H1 (cell line): Measurements from ENCODE around the gene SBNO1. TPM values are rescaled to one million over a fixed set of nuclear protein-coding genes. Genes with fewer than 3 reads are reported as not detected.
"Not testable (repeated sequence)": the region's sequence is repeated elsewhere in the genome, so short reads cannot be mapped to it uniquely, and the experiment has no call there.

Experiments used
- CTCF ChIA-PET: fragments of 300-600 bp; sonication (Branson Sonifier 250); formaldehyde crosslinking; loops from one replicate; lab custom pipeline; 2021; ENCODE audit not compliant: partially characterized antibody; lab: Charles Lee
- POLR2A ChIA-PET: fragments of 300-600 bp; sonication (Branson Sonifier 250); formaldehyde crosslinking; loops from one replicate; lab custom pipeline; 2021; ENCODE audit warnings: inconsistent platforms; ENCODE audit not compliant: partially characterized antibody; lab: Charles Lee
- DNase-seq, 2 experiments: peaks; one replicate each; pipeline versions ENCODE4 v3.0.0 to v3.0.0-alpha.2; 2010 to 2022; ENCODE audit warnings: low spot score in 2 of 2, low read depth in 1 of 2, mixed read lengths in 1 of 2
- FAIRE-seq: peaks from 2 replicates; lab custom pipeline; 2011; peaks lifted over from hg19 to GRCh38; lab: Jason Lieb, UNC
- H2AFZ ChIP-seq: 2 replicates; pipeline ENCODE4 v1.8.1; 2012; ENCODE audit warnings: low read length, inconsistent platforms
- H2AK5ac ChIP-seq: 2 replicates; pipeline ENCODE4 v1.6.1; 2013; ENCODE audit warnings: low read depth, low read length
- H2BK120ac ChIP-seq: replicated peaks from 2 replicates; pipeline ENCODE3; 2013; ENCODE audit warnings: low read depth, low read length, inconsistent platforms
- H2BK12ac ChIP-seq: 2 replicates; pipeline ENCODE4 v1.6.1; 2013; ENCODE audit warnings: low read depth, low read length
- H2BK15ac ChIP-seq: 2 replicates; pipeline ENCODE4 v1.6.1; 2013; ENCODE audit warnings: low read length
- H2BK20ac ChIP-seq: 2 replicates; pipeline ENCODE4 v1.6.1; 2013; ENCODE audit warnings: low read length
- H2BK5ac ChIP-seq: 2 replicates; pipeline ENCODE4 v1.6.1; 2013; ENCODE audit warnings: low read depth, low read length
- H3K14ac ChIP-seq: 2 replicates; pipeline ENCODE4 v1.6.1; 2013; ENCODE audit warnings: inconsistent platforms; ENCODE audit not compliant: insufficient read length
- H3K18ac ChIP-seq: 2 replicates; pipeline ENCODE4 v1.6.1; 2013; ENCODE audit warnings: low read length; ENCODE audit errors: extremely low read depth
- H3K23ac ChIP-seq: 2 replicates; pipeline ENCODE4 v1.6.1; 2013; ENCODE audit warnings: inconsistent platforms; ENCODE audit not compliant: insufficient read length
- H3K23me2 ChIP-seq: 2 replicates; pipeline ENCODE4 v1.6.1; 2013; ENCODE audit warnings: low read depth, low read length
- H3K27ac ChIP-seq: 2 replicates; pipeline ENCODE4 v1.6.1; 2011; ENCODE audit warnings: low read depth, low read length, inconsistent platforms
- H3K27me3 ChIP-seq, 4 experiments: replicated peaks in 1 of 4; 1 replicate in 1 of 4; 2 replicates in 3 of 4; pipeline versions ENCODE4 v1.6.1 to v1.8.1; 2011 to 2013; ENCODE audit warnings: low read length in 3 of 4, mild to moderate bottlenecking in 3 of 4, inconsistent platforms in 2 of 4, mixed read lengths in 2 of 4, moderate library complexity in 1 of 4; ENCODE audit not compliant: control insufficient read depth in 3 of 4, insufficient read depth in 3 of 4; ENCODE audit errors: extremely low read depth in 1 of 4
- H3K36me3 ChIP-seq, 4 experiments: 2 replicates each; pipeline versions ENCODE4 v1.6.1 to v1.8.1; 2011 to 2013; ENCODE audit warnings: mild to moderate bottlenecking in 4 of 4, low read length in 3 of 4, moderate library complexity in 2 of 4, control low read depth in 1 of 4, inconsistent platforms in 1 of 4; ENCODE audit not compliant: insufficient read depth in 4 of 4, control insufficient read depth in 2 of 4
- H3K4ac ChIP-seq: replicated peaks from 2 replicates; pipeline ENCODE3; 2013; ENCODE audit warnings: low read length, low read depth, mixed read lengths, inconsistent platforms; ENCODE audit not compliant: insufficient read length
- H3K4me1 ChIP-seq, 4 experiments: replicated peaks in 1 of 4; 1 replicate in 1 of 4; 2 replicates in 3 of 4; pipeline versions ENCODE4 v1.6.1 to v1.8.1; 2011 to 2013; ENCODE audit warnings: low read length in 3 of 4, inconsistent platforms in 2 of 4, mixed read lengths in 1 of 4; ENCODE audit not compliant: insufficient read depth in 4 of 4, control insufficient read depth in 3 of 4
- H3K4me2 ChIP-seq, 2 experiments: 2 replicates each; pipeline versions ENCODE4 v1.6.1 to v1.8.1; 2011 to 2013; ENCODE audit warnings: low read depth in 2 of 2, low read length in 2 of 2, control low read depth in 1 of 2, inconsistent platforms in 1 of 2, mild to moderate bottlenecking in 1 of 2; ENCODE audit not compliant: insufficient read depth in 1 of 2
- H3K4me3 ChIP-seq, 4 experiments: fragments of 200-600, 300-600 bp in 1 of 4; sonication (generic), shearing (Covaris generic), sonication (Bioruptor Twin) in 1 of 4; 2 replicates each; pipeline versions ENCODE4 v1.5.1 to v1.8.1; 2011 to 2016; ENCODE audit warnings: low read length in 4 of 4, low read depth in 3 of 4, control low read depth in 2 of 4, inconsistent platforms in 2 of 4, mild to moderate bottlenecking in 2 of 4, mixed read lengths in 1 of 4, moderate library complexity in 1 of 4; ENCODE audit not compliant: insufficient read depth in 2 of 4; ENCODE audit errors: extremely low read depth in 1 of 4
- H3K56ac ChIP-seq: replicated peaks from 2 replicates; pipeline ENCODE3; 2013; ENCODE audit warnings: low read depth, mild to moderate bottlenecking, mixed read lengths, low read length, inconsistent platforms; ENCODE audit not compliant: insufficient read length
- H3K79me1 ChIP-seq: 2 replicates; pipeline ENCODE4 v1.6.1; 2013; ENCODE audit warnings: low read depth, low read length, control low read depth
- H3K79me2 ChIP-seq, 2 experiments: 2 replicates each; pipeline versions ENCODE4 v1.6.1 to v1.8.1; 2012 to 2013; ENCODE audit warnings: low read length in 2 of 2, mild to moderate bottlenecking in 2 of 2, inconsistent platforms in 1 of 2; ENCODE audit not compliant: insufficient read depth in 2 of 2, control insufficient read depth in 1 of 2
- H3K9ac ChIP-seq, 4 experiments: replicated peaks in 1 of 4; 1 replicate in 1 of 4; 2 replicates in 3 of 4; pipeline versions ENCODE4 v1.6.1 to v1.8.1; 2011 to 2013; ENCODE audit warnings: low read depth in 3 of 4, low read length in 3 of 4, control low read depth in 2 of 4, mild to moderate bottlenecking in 2 of 4, moderate library complexity in 2 of 4, inconsistent platforms in 1 of 4; ENCODE audit errors: extremely low read depth in 1 of 4
- H3K9me3 ChIP-seq, 2 experiments: 2 replicates each; pipeline versions ENCODE4 v1.6.1 to v1.8.1; 2012 to 2013; ENCODE audit warnings: mild to moderate bottlenecking in 2 of 2, moderate library complexity in 2 of 2, control low read depth in 1 of 2, inconsistent platforms in 1 of 2, low read depth in 1 of 2, low read length in 1 of 2, mixed read lengths in 1 of 2; ENCODE audit not compliant: insufficient read depth in 2 of 2
- H4K20me1 ChIP-seq, 2 experiments: replicated peaks in 1 of 2; 2 replicates each; pipeline versions ENCODE3 to v1.8.1; 2011 to 2013; ENCODE audit warnings: inconsistent platforms in 2 of 2, low read length in 2 of 2, mild to moderate bottlenecking in 1 of 2; ENCODE audit not compliant: insufficient read depth in 2 of 2, control insufficient read depth in 1 of 2
- H4K5ac ChIP-seq: 2 replicates; pipeline ENCODE4 v1.6.1; 2013; ENCODE audit warnings: low read length, low read depth, mixed read lengths, inconsistent platforms; ENCODE audit not compliant: insufficient read length
- H4K8ac ChIP-seq: 2 replicates; pipeline ENCODE4 v1.8.0; 2013; ENCODE audit warnings: mild to moderate bottlenecking, moderate library complexity, low read length, inconsistent platforms; ENCODE audit not compliant: insufficient read depth; ENCODE audit errors: extremely low read depth
- H4K91ac ChIP-seq: replicated peaks from 2 replicates; pipeline ENCODE3; 2013; ENCODE audit warnings: low read length, mixed read lengths, inconsistent platforms; ENCODE audit not compliant: insufficient read length
- WGBS, 2 experiments: shearing (Covaris generic) in 1 of 2; methylation state at CpG; one replicate each; pipeline versions ENCODE4 v1.1.6 to v1.1.7; 2013 to 2015; ENCODE audit warnings: low lambda C conversion rate in 2 of 2, mixed read lengths in 2 of 2, inconsistent platforms in 1 of 2, low coverage in 1 of 2, missing lambda C conversion rate in 1 of 2; ENCODE audit not compliant: insufficient replicate concordance in 2 of 2, insufficient coverage in 1 of 2, insufficient read length in 1 of 2; ENCODE audit errors: extremely low coverage in 1 of 2, missing lambda C conversion rate in 1 of 2; 5-methylcytosine and 5-hydroxymethylcytosine counted together
- polyA plus RNA-seq, 7 experiments: library from polyadenylated mRNA; depleted of rRNA in 3 of 7; stranded (reverse) in 5 of 7; unstranded in 2 of 7; fragments of >200 nt in 5 of 7; fragments of 200-250 nt in 2 of 7; gene quantifications; 1 replicate in 5 of 7; 2 replicates in 1 of 7; 4 replicates in 1 of 7; pipeline versions ENCODE4 v1.2.1 to v1.2.3, GENCODE V29; 2011 to 2013; ENCODE audit warnings: missing spikeins in 2 of 7, mixed read lengths in 2 of 7
- total RNA-seq: library from RNA; stranded (reverse); fragmentation: NEBNext Ultra II Directional; extraction: Animal tissue kit (Norgen Biotek cat#: 25700); gene quantifications from 2 replicates; pipeline ENCODE4 v1.2.1, GENCODE V29; 2021

SBNO1 gene
- total and polyA plus RNA-seq, 2 of the 8 experiments (the other 6 are each of a cell fraction or from before 2014, with no cell fraction given), result 6.7 to 57.7 TPM

DNA sequence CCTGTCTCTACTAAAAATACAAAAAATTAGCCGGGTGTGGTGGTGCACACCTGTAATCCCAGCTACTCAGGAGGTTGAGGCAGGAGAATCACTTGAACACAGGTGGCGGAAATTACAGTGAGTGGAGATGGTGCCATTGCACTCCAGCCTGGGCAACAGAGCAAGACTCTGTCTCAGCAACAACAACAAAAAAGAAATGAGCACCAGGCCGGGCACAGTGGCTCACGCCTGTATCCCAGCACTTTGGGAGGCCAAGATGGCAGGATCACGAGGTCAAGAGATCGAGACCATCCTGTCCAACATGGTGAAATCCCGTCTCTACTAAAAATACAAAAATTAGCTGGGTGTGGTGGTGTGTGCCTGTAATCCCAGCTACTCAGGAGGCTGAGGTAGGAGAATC is 3.8 kb upstream of the SBNO1 start:
- ChIA-PET POLR2A (interaction anchor here (1.2 to 2.2 kb wide), 3 partner anchors 8 to 16 kb away, joined by 3 to 4 read pairs (median 4); partner anchors contain the start of gene KMT5A), CTCF (interaction anchor here (0.7 kb wide), 1 partner anchor 15 kb away, joined by 3 read pairs; no protein-coding TSS in a partner anchor)
- not testable (repeated sequence) for H3K4ac ChIP-seq, H3K4me2 ChIP-seq, H3K36me3 ChIP-seq, H3K23me2 ChIP-seq, FAIRE-seq, H4K20me1 ChIP-seq, H3K79me1 ChIP-seq, H3K4me1 ChIP-seq, H3K9me3 ChIP-seq, H3K4me3 ChIP-seq, H2AFZ ChIP-seq, H3K27me3 ChIP-seq, H4K5ac ChIP-seq, DNase-seq, H3K23ac ChIP-seq, H2BK12ac ChIP-seq, H2BK15ac ChIP-seq, H3K18ac ChIP-seq, H3K27ac ChIP-seq, H2BK5ac ChIP-seq, H4K8ac ChIP-seq, H2AK5ac ChIP-seq, H3K56ac ChIP-seq, H3K14ac ChIP-seq, H2BK20ac ChIP-seq, H2BK120ac ChIP-seq, H4K91ac ChIP-seq, H3K9ac ChIP-seq
- 94% methylated on average over 7 of the region's 7 CpGs; no CpG with 5 or more reads in 1 of the 2 experiments for WGBS, 2 experiments
- peaks cover 6 to 12% of the 10 kb centered on the region in 2 experiments for H3K79me2 ChIP-seq
